Skin of body (tissue), 3 donors: ENCODE results near the gene RRP1B. TPM values are rescaled to one million over a fixed set of nuclear protein-coding genes. Genes with fewer than 3 reads are reported as not detected.

Experiments
- DNase-seq: peaks from one replicate; lab custom pipeline; 2025; lab: John Stamatoyannopoulos, UW
- small RNA-seq: library from RNA; depleted of rRNA; stranded (forward); fragments of <200 nt; gene quantifications from one replicate; pipeline ENCODE3, GENCODE V24; 2014; ENCODE audit warnings: low replicate concordance
- total RNA-seq: library from RNA; depleted of rRNA; stranded (reverse); fragments of >200 nt; gene quantifications from one replicate; pipeline ENCODE4 v1.2.3, GENCODE V29; 2014

Gene RRP1B
- total RNA-seq, 1 donor from 2014 or later: 14.2 TPM

DNA sequence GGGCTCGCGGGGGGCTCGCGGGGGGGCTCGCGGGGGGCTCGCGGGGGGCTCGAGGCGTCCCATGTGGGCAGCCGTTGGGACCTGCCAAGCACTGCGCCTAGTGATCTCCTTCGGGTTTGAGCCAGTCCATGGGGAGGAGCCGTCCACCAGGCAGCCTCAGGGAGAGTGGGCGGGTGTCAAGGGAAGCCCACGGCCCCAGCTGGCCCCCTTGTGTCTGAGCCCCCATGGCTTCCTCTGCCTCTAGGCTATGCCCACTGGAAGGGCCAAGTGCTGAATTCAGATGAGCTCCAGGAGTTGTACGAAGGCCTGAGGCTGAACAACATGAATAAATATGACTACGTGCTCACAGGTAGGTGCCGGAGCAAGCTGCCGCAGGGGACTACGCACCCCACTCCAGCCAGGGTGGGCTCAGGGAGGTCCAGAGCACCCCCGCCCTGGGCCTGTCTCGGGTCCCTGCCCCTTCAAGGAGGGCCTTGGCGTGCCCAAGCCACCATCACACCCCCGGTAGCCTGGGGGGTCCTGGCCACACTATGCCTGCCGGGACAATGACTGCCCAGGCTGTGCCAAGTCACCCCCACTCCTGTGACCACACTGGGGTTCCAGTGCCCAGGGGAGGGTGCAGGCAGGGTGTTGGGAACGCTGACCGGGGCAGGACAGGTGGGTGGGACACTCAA lies 82.2 kb downstream of the RRP1B start:
- no peak for DNase-seq

GRCh38 chr21:43743947-43744346 lies 84.6 kb downstream of the RRP1B start:
- DNase-seq: no peak

DNA sequence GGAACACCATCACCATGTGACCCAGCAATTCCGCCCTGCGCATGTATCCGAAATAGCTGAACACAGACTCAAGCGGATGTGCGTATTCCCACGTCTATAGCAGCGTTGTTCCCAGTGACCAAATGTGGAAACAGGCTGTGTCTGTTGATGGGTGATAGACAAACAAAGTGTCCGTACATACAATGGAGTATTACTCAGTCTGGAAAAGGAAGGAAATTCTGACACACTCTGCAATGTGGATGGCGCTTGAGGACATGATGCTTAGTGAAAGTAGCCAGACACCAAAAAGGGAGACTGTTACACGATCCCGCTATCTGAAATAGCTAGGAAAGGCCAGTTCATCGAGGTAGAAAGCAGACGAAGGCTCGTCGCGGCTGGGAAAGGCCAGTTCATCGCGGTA lies 85.4 kb downstream of the RRP1B start:
- DNase-seq: no peak

Small RNA genes within 50 kb of the gene (small RNA-seq; reads per million reads assigned to genes)
- not detected for gene MIR6070

Other genes with a start within 250 kb of the RRP1B start
- gene SIK1, start 232.4 kb upstream of the RRP1B start, total RNA-seq: 26.6 TPM
- 0.89 TPM for gene HSF2BP, start 72 bp upstream of the RRP1B start, total RNA-seq
- gene PDXK, start 59.6 kb downstream of the RRP1B start, total RNA-seq: 38.8 TPM
- 21.0 TPM for gene CSTB, start 116.7 kb downstream of the RRP1B start, total RNA-seq
- gene RRP1, start 130.0 kb downstream of the RRP1B start, total RNA-seq: 17.8 TPM
- 27.0 TPM for gene AGPAT3, start 205.7 kb downstream of the RRP1B start, total RNA-seq